K562 (cell line): Measurements from ENCODE around the gene MRPL10. TPM values are rescaled to one million over a fixed set of nuclear protein-coding genes. Genes with fewer than 3 reads are reported as not detected.

Experiments used
- BCL6 ChIP-seq: fragments of 250-450 bp; sonication (Bioruptor Pico); IDR thresholded peaks from 2 replicates; pipeline ENCODE4 v1.4.0; 2020
- CEBPG ChIP-seq, 3 experiments: fragments of 200-800 bp in 1 of 3; sonication (Bioruptor generic) in 1 of 3; sonication (generic) in 1 of 3; formaldehyde crosslinking in 1 of 3; IDR thresholded peaks in 2 of 3; conservative IDR thresholded peaks in 1 of 3; 2 replicates each; pipeline versions ENCODE4 v1.6.1 to v1.8.0; 2016 to 2022; ENCODE audit warnings: missing compliant biosample characterization in 2 of 3, missing genetic modification characterization in 2 of 3, mild to moderate bottlenecking in 1 of 3, missing genetic modification reagents in 1 of 3
- CREBBP ChIP-seq: IDR thresholded peaks from one replicate; pipeline ENCODE4 v1.6.1; 2012; ENCODE audit warnings: low read depth, mild to moderate bottlenecking, control low read depth, inconsistent platforms, low read length
- ELF4 ChIP-seq: fragments of 450-650 bp; formaldehyde crosslinking; IDR thresholded peaks from 2 replicates; pipeline ENCODE4 v1.4.0; 2022; ENCODE audit warnings: missing genetic modification characterization
- ESRRA ChIP-seq: fragments of 450-650 bp; IDR thresholded peaks from 2 replicates; pipeline ENCODE4 v1.6.1; 2014; ENCODE audit warnings: low read depth, mild to moderate bottlenecking, moderate library complexity, borderline replicate concordance
- MAFF ChIP-seq: IDR thresholded peaks from 2 replicates; pipeline ENCODE4 v1.6.1; 2012; ENCODE audit warnings: low read length, improper control_type of control experiment
- SETDB1 ChIP-seq: IDR thresholded peaks from one replicate; pipeline ENCODE4 v1.6.1; 2012; ENCODE audit warnings: low read length, control low read depth, inconsistent platforms
- SRSF7 ChIP-seq: fragments of 200-400 bp; formaldehyde crosslinking; optimal IDR thresholded peaks from 2 replicates; pipeline ENCODE3; 2017; ENCODE audit warnings: mild to moderate bottlenecking, low read depth, low read length
- TAF7 ChIP-seq: fragments of 450-650 bp; IDR thresholded peaks from 2 replicates; pipeline ENCODE4 v1.6.1; 2016; ENCODE audit warnings: missing genetic modification characterization, missing compliant biosample characterization
- TBL1XR1 ChIP-seq, 2 experiments: IDR thresholded peaks; 2 replicates each; pipeline ENCODE4 v1.6.1; 2012; ENCODE audit warnings: improper control_type of control experiment in 2 of 2, low read length in 2 of 2, mild to moderate bottlenecking in 1 of 2
- ZKSCAN3 ChIP-seq: fragments of 250-450 bp; sonication (Bioruptor Pico); IDR thresholded peaks from 2 replicates; pipeline ENCODE4 v1.4.0; 2020
- ZNF277 ChIP-seq: fragments of 250-450 bp; sonication (Bioruptor Pico); IDR thresholded peaks from 2 replicates; pipeline ENCODE4 v1.8.0; 2022; ENCODE audit warnings: inconsistent platforms, mild to moderate bottlenecking, moderate library complexity, borderline replicate concordance
- ZNF324 ChIP-seq: fragments of 250-450 bp; sonication (Bioruptor Pico); IDR thresholded peaks from 2 replicates; pipeline ENCODE4 v1.4.0; 2020; ENCODE audit warnings: mild to moderate bottlenecking
- ZNF764 ChIP-seq: fragments of 250-450 bp; sonication (Bioruptor Pico); IDR thresholded peaks from 2 replicates; pipeline ENCODE4 v1.4.0; 2020; ENCODE audit warnings: low read depth, mild to moderate bottlenecking, moderate library complexity
- polyA plus RNA-seq, 8 experiments: library from polyadenylated mRNA; depleted of rRNA in 4 of 8; stranded (reverse) in 5 of 8; unstranded in 3 of 8; fragments of >200 nt; fragmentation: Nextera tagmentation in 2 of 8; fragmentation: Illumina TruSeq in 1 of 8; extraction: Ambion mirVana in 2 of 8; extraction: Trizol in 1 of 8; gene quantifications; 2 replicates each; pipeline versions ENCODE4 v1.2.1 to v1.2.3, GENCODE V29; 2011 to 2014; ENCODE audit warnings: inconsistent platforms in 1 of 8, missing spikeins in 1 of 8
- total RNA-seq, 7 experiments: library from RNA; depleted of rRNA in 6 of 7; stranded (reverse); fragments of >200 nt in 6 of 7; fragmentation: Illumina TruSeq in 2 of 7; extraction: Trizol in 2 of 7; gene quantifications; 2 replicates each; pipeline versions ENCODE4 v1.2.1 to v1.2.3, GENCODE V29; 2011 to 2021; ENCODE audit warnings: low replicate concordance in 1 of 7
- TF ChIP-seq, protein P1 (sequence below), 2 experiments: fragments of 450-650 bp; IDR thresholded peaks; 2 replicates each; pipeline ENCODE4 v1.6.1; 2016; ENCODE audit warnings: mild to moderate bottlenecking in 2 of 2, borderline replicate concordance in 1 of 2, low read depth in 1 of 2, moderate library complexity in 1 of 2
- TF ChIP-seq, protein P2 (sequence below): fragments of 250-450 bp; sonication (Bioruptor Pico); IDR thresholded peaks from 2 replicates; pipeline ENCODE4 v1.8.0; 2021; ENCODE audit warnings: borderline replicate concordance, mild to moderate bottlenecking, moderate library complexity; ENCODE audit not compliant: poor library complexity, severe bottlenecking

Gene MRPL10
- total and polyA plus RNA-seq, 9 of the 15 experiments (the other 6 are each of a cell fraction or from before 2014, with no cell fraction given), result 27.8 to 105 (median 67.3) TPM

DNA sequence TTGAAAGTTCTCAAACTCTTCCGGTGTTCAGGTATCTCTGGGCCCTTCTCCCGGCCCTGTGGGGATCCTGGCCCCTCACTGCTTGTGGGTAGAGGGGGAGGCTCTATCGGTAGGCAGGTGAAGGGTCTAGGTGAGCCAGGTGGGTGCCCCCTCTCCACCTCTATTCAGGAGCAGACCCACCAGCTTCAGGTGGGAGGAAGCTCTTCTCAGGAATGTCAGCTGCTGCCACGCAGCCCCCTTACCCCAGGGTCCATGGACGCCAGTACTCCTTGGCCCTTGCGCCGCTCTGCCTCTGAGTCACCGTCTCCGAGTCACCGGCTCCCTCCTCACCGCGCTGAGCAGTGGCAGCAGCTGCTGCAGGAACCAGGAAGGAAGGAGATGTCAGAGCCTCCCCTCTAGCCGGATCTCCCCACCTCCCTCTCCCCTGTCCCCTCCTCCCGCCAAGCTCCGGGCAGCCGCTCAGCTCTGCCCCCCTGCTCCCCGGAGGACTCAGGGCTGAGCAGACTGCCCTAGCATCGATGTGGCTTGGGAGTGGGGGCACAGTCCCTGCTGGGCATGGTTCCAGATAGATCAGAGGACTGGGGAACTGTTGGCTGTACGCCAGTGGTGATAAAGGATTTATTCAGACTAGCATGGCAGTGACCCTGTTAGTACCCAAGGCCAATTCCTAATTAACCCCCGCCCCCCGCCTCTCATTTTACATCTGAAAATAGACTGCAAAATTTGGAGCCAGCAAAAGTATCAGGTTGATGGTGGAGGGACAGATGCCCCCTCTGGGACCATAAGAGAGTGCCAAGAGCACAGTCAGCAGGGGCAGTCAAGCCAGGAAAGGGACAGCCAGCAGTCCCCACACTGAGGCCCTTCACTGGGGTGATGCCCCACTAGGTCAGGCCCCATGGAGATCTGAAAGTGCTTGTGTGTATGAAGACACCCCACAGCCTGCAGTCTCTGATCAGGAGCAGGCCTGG is 9.6 kb downstream of the MRPL10 start, which contains the start of gene OSBPL7 (continued):
- TF ChIP-seq, protein P1, sequence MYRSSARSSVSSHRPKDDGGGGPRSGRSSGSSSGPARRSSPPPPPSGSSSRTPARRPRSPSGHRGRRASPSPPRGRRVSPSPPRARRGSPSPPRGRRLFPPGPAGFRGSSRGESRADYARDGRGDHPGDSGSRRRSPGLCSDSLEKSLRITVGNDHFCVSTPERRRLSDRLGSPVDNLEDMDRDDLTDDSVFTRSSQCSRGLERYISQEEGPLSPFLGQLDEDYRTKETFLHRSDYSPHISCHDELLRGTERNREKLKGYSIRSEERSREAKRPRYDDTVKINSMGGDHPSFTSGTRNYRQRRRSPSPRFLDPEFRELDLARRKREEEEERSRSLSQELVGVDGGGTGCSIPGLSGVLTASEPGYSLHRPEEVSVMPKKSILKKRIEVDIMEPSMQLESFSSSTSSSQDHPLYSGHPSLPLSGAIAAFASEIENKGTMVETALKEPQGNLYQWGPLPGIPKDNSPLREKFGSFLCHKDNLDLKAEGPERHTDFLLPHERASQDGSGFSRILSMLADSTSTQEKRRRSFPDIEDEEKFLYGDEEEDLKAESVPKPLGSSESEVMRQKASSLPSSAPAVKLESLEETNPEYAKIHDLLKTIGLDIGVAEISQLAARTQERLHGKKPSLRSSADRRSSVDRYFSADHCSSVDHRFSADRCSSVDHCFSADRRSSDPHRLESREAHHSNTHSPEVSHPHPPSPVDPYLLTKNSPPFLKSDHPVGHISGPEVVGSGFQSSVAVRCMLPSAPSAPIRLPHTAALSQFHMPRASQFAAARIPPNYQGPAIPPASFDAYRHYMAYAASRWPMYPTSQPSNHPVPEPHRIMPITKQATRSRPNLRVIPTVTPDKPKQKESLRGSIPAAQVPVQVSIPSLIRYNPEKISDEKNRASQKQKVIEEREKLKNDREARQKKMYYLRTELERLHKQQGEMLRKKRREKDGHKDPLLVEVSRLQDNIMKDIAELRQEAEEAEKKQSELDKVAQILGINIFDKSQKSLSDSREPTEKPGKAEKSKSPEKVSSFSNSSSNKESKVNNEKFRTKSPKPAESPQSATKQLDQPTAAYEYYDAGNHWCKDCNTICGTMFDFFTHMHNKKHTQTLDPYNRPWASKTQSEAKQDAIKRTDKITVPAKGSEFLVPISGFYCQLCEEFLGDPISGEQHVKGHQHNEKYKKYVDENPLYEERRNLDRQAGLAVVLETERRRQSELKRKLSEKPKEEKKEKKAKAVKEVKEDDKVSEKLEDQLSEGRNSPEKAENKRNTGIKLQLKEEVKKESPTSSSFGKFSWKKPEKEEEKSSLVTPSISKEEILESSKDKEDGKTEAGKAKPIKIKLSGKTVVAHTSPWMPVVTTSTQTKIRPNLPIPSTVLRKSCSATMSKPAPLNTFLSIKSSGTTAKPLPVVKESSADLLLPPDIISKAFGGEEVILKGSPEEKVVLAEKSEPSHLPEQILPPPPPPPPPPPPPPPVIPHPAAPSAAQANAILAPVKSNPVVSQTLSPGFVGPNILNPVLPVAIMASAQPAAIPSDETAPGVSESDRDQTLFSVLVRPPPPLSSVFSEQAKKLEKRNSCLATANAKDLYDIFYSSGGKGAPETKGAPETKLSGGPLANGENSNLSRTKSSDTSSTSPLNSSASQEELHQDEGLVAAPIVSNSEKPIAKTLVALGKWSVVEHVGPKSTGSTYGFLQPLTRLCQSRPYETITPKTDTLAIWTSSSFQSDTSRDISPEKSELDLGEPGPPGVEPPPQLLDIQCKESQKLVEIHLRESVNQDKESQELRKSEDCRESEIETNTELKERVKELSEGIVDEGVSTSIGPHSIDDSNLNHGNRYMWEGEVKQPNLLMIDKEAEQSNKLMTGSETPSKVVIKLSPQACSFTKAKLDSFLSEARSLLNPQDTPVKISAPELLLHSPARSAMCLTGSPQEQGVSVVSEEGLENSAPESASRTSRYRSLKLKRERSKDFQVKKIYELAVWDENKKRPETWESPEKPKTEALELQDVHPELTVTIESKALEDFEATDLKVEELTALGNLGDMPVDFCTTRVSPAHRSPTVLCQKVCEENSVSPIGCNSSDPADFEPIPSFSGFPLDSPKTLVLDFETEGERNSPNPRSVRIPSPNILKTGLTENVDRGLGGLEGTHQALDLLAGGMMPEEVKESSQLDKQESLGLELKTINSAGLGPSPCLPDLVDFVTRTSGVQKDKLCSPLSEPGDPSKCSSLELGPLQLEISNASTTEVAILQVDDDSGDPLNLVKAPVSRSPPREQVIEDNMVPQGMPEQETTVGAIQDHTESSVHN (IDR thresholded peaks at IDR 0.05; ENCODE audit: borderline replicate concordance in 1 of 2, low read depth in 1 of 2), result no peak; a peak in 1 of 4 replicates
- TF ChIP-seq ZKSCAN3 (CRISPR knock-in tag) (no peak), CEBPG (CRISPR knock-in tag; IDR thresholded peaks at IDR 0.05) (no peak), CEBPG (tag; conservative IDR thresholded peaks at IDR 0.05 in 1 of 2, IDR thresholded peaks at IDR 0.05 in 1 of 2) (no peak), ELF4 (CRISPR knock-in tag) (no peak), SRSF7 (no peak), ZNF277 (CRISPR knock-in tag) (no peak), SETDB1 (no peak), ZNF764 (CRISPR knock-in tag) (no peak), CREBBP (no peak), BCL6 (no peak), TAF7 (peak; percentile 6; the same call in 1 of the 2 replicates), ZNF324 (CRISPR knock-in tag) (no peak), ESRRA (no peak), TBL1XR1 (IDR thresholded peaks at IDR 0.05; ENCODE audit: low read length in 2 of 2) (no peak), MAFF (no peak)
- TF ChIP-seq, protein P2, sequence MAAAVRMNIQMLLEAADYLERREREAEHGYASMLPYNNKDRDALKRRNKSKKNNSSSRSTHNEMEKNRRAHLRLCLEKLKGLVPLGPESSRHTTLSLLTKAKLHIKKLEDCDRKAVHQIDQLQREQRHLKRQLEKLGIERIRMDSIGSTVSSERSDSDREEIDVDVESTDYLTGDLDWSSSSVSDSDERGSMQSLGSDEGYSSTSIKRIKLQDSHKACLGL (CRISPR knock-in tag), result no peak
